Type B pancreatic cell (in vitro differentiated cells): ENCODE results near the gene MAMDC4. TPM values are rescaled to one million over a fixed set of nuclear protein-coding genes. Genes with fewer than 3 reads are reported as not detected.
"Not testable (repeated sequence)": the region's sequence is repeated elsewhere in the genome, so short reads cannot be mapped to it uniquely, and the experiment has no call there.

Experiments
- DNase-seq: peaks from one replicate; pipeline ENCODE4 v3.0.0; 2021; ENCODE audit warnings: mixed read lengths; ENCODE audit not compliant: unreplicated experiment; ENCODE audit errors: extremely low spot score
- H3K27ac Mint-ChIP-seq: 2 replicates; pipeline ENCODE4 v1.8.0; 2021; ENCODE audit warnings: mild to moderate bottlenecking, mixed read lengths
- H3K27me3 Mint-ChIP-seq: 2 replicates; pipeline ENCODE4 v1.8.0; 2021; ENCODE audit warnings: mixed read lengths
- H3K36me3 Mint-ChIP-seq: 2 replicates; pipeline ENCODE4 v1.8.0; 2021; ENCODE audit warnings: mixed read lengths
- H3K4me1 Mint-ChIP-seq: one replicate; pipeline ENCODE4 v1.8.0; 2021; ENCODE audit warnings: mixed read lengths; ENCODE audit not compliant: unreplicated experiment
- H3K4me3 Mint-ChIP-seq: 2 replicates; pipeline ENCODE4 v1.8.0; 2021; ENCODE audit warnings: mild to moderate bottlenecking, mixed read lengths
- H3K9me3 Mint-ChIP-seq: 2 replicates; pipeline ENCODE4 v1.8.0; 2021; ENCODE audit warnings: mixed read lengths
- CTCF ChIP-seq: fragments of 200-600 bp; sonication (generic); conservative IDR thresholded peaks from 2 replicates; pipeline ENCODE4 v1.5.0; 2021; ENCODE audit warnings: antibody characterized with exemption, mild to moderate bottlenecking
- total RNA-seq: library from RNA; stranded (reverse); gene quantifications from 2 replicates; pipeline ENCODE4 v1.2.1, GENCODE V29; 2021; ENCODE audit warnings: low replicate concordance

MAMDC4 gene
- total RNA-seq, 1 donor from 2014 or later = 29.1 TPM

- no peak for TF ChIP-seq CTCF
- Mint-ChIP-seq H3K4me1 (peaks cover 6% of the 10 kb centered on the region), H3K27me3 (no peaks in the 10 kb centered on the region), H3K36me3 (no peaks in the 10 kb centered on the region), H3K4me3 (peak overlapping the region; percentile 48), H3K27ac (peak overlapping the region; percentile 52), H3K9me3 (no peaks in the 10 kb centered on the region)
- DNase-seq = no peak
These were observed 11.8 kb upstream of the MAMDC4 start for GRCh38 chr9:136840140-136840876.

- Mint-ChIP-seq H3K27ac (peak overlapping the region; percentile 75), H3K9me3 (no peaks in the 10 kb centered on the region), H3K4me3 (peak overlapping the region; percentile 25), H3K27me3 (no peaks in the 10 kb centered on the region), H3K4me1 (peaks cover 6% of the 10 kb centered on the region), H3K36me3 (no peaks in the 10 kb centered on the region)
- no peak for TF ChIP-seq CTCF
- no peak for DNase-seq
These were observed 11.1 kb upstream of the MAMDC4 start for GRCh38 chr9:136840877-136841645.

GRCh38 chr9:136841646-136842379, 10.3 kb upstream of the MAMDC4 start:
- H3K9me3 Mint-ChIP-seq, H3K4me1 Mint-ChIP-seq, H3K27me3 Mint-ChIP-seq, H3K36me3 Mint-ChIP-seq, DNase-seq: not testable (repeated sequence)
- H3K4me3 Mint-ChIP-seq = peak overlapping the region; percentile 76
- peak overlapping the region; percentile 75 for H3K27ac Mint-ChIP-seq

- DNase-seq = peak; percentile 90
- H3K9me3 Mint-ChIP-seq, H3K4me1 Mint-ChIP-seq, H3K36me3 Mint-ChIP-seq, H3K27me3 Mint-ChIP-seq: not testable (repeated sequence)
- H3K4me3 Mint-ChIP-seq = peak within 1 kb of the TSS; percentile 76
- peak; percentile 96 for TF ChIP-seq CTCF
- H3K27ac Mint-ChIP-seq = peak within 1 kb of the TSS; percentile 75
These were observed 9.7 kb upstream of the MAMDC4 start, which contains the start of gene AJM1 for GRCh38 chr9:136842380-136842948. Gene AJM1 (plus strand): TSS chr9:136842478. CDS start chr9:136844415, 1,937 bp downstream.

- not testable (repeated sequence) for H3K36me3 Mint-ChIP-seq, H3K27ac Mint-ChIP-seq
- peak overlapping the region; percentile 17 for H3K4me3 Mint-ChIP-seq
These were observed 8.9 kb upstream of the MAMDC4 start for GRCh38 chr9:136843159-136843800.

More at GRCh38 chr9:136843159-136843800, 8.9 kb upstream of the MAMDC4 start:
- not testable (repeated sequence) for H3K27me3 Mint-ChIP-seq, DNase-seq, H3K9me3 Mint-ChIP-seq, H3K4me1 Mint-ChIP-seq
